ENCODE results near the gene CLECL1.

DNA sequence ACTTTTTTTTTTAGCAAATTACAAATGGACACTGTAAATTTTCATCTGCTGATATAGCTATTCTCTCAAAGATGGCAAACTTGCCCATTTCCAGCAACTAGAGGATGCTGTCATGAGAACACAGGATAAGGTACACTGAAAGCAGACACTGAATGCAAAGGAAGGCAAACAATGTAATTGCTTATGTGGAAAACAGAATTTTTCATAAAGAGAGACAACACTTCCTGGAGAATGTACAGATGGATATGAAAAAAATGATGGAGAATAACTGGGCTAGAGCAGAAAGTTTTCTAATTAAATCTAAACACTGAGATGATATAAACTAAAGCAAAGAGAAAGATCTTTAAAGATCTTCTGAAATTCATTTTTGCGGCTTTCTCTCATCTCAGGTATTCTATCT is 27.2 kb upstream of the CLECL1 start:
- TF ChIP-seq, protein P1, sequence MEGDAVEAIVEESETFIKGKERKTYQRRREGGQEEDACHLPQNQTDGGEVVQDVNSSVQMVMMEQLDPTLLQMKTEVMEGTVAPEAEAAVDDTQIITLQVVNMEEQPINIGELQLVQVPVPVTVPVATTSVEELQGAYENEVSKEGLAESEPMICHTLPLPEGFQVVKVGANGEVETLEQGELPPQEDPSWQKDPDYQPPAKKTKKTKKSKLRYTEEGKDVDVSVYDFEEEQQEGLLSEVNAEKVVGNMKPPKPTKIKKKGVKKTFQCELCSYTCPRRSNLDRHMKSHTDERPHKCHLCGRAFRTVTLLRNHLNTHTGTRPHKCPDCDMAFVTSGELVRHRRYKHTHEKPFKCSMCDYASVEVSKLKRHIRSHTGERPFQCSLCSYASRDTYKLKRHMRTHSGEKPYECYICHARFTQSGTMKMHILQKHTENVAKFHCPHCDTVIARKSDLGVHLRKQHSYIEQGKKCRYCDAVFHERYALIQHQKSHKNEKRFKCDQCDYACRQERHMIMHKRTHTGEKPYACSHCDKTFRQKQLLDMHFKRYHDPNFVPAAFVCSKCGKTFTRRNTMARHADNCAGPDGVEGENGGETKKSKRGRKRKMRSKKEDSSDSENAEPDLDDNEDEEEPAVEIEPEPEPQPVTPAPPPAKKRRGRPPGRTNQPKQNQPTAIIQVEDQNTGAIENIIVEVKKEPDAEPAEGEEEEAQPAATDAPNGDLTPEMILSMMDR (IDR thresholded peaks at IDR 0.05; ENCODE audit: extremely low read depth in 1 of 2, insufficient read depth in 1 of 2, low read depth in 1 of 2, low read length in 2 of 2), result no peak
- TF ChIP-seq EZH2 (IDR thresholded peaks at IDR 0.05; ENCODE audit: borderline replicate concordance, low read depth, low read length, severe bottlenecking) (no peak), POLR2A (IDR thresholded peaks at IDR 0.05; ENCODE audit: low read depth, low read length) (no peak), FOS (IDR thresholded peaks at IDR 0.05; ENCODE audit: borderline replicate concordance, insufficient read depth, low read length) (no peak)
